OCI-LY3 (cell line): ENCODE data around the gene ANO10.

Source experiments
- H2AFZ ChIP-seq: fragments of 200-600, 300-600 bp; shearing (Covaris generic); 2 replicates; pipeline ENCODE4 v1.6.0; 2014; ENCODE audit warnings: antibody characterized with exemption, low read depth, low read length
- H3K27ac ChIP-seq: fragments of 200-600, 300-600 bp; sonication (generic); 2 replicates; pipeline ENCODE4 v1.5.1; 2014; ENCODE audit warnings: mild to moderate bottlenecking, low read length, moderate library complexity, mixed read lengths
- H3K27me3 ChIP-seq: fragments of 200-600, 300-600 bp; sonication (generic); 2 replicates; pipeline ENCODE4 v1.6.1; 2014; ENCODE audit warnings: low read depth, low read length, mixed read lengths
- H3K36me3 ChIP-seq: fragments of 200-600, 300-600 bp; sonication (generic); replicated peaks from 2 replicates; pipeline ENCODE3; 2014; ENCODE audit warnings: low read depth, low read length, mixed read lengths
- H3K4me1 ChIP-seq: fragments of 300-600, 200-600 bp; sonication (generic); 2 replicates; pipeline ENCODE4 v1.6.1; 2014; ENCODE audit warnings: low read length, mixed read lengths
- H3K4me2 ChIP-seq: fragments of 200-600, 300-600 bp; sonication (generic); 2 replicates; pipeline ENCODE4 v1.6.1; 2014; ENCODE audit warnings: low read length, mixed read lengths
- H3K4me3 ChIP-seq: fragments of 300-600, 200-600 bp; sonication (generic); 2 replicates; pipeline ENCODE4 v1.5.1; 2014; ENCODE audit warnings: antibody characterized with exemption, mild to moderate bottlenecking, low read length, moderate library complexity
- H3K79me2 ChIP-seq: fragments of 300-600, 200-600 bp; shearing (Covaris generic); 2 replicates; pipeline ENCODE4 v1.6.1; 2014; ENCODE audit warnings: mild to moderate bottlenecking, low read length, mixed read lengths
- H3K9ac ChIP-seq: fragments of 300-600, 200-600 bp; shearing (Covaris generic); 2 replicates; pipeline ENCODE4 v1.6.0; 2014; ENCODE audit warnings: mild to moderate bottlenecking, low read length, moderate library complexity
- H3K9me3 ChIP-seq: fragments of 200-600, 300-600 bp; shearing (Covaris generic); 2 replicates; pipeline ENCODE4 v1.6.1; 2014; ENCODE audit warnings: low read length, mixed read lengths; ENCODE audit not compliant: insufficient read depth
- H4K20me1 ChIP-seq: fragments of 200-600, 300-600 bp; sonication (generic); 2 replicates; pipeline ENCODE4 v1.6.1; 2016; ENCODE audit warnings: low read length, mixed read lengths; ENCODE audit not compliant: insufficient read depth
- CTCF ChIP-seq: fragments of 200-600, 300-600 bp; sonication (generic); IDR thresholded peaks from 2 replicates; pipeline ENCODE4 v1.5.1; 2014; ENCODE audit warnings: antibody characterized with exemption, low read length, low read depth
- EZH2phosphoT487 ChIP-seq: fragments of 200-600 bp; shearing (Covaris generic); IDR thresholded peaks from 2 replicates; pipeline ENCODE4 v1.6.1; 2018; ENCODE audit warnings: antibody characterized with exemption, mixed run types, low read depth

Gene ANO10

GRCh38 chr3:43445820-43446219, 176.0 kb downstream of the ANO10 start:
- Histone ChIP-seq H3K36me3 (no peaks in the 10 kb centered on the region), H3K27me3 (no peaks in the 10 kb centered on the region), H3K9ac (no peak overlapping the region), H3K4me1 (no peaks in the 10 kb centered on the region), H3K27ac (no peak overlapping the region), H4K20me1 (no peaks in the 10 kb centered on the region), H3K4me2 (no peak overlapping the region), H2AFZ (no peak overlapping the region), H3K9me3 (no peaks in the 10 kb centered on the region), H3K79me2 (no peaks in the 10 kb centered on the region), H3K4me3 (no peak overlapping the region)
- TF ChIP-seq CTCF = no peak
- no peak for TF ChIP-seq EZH2phosphoT487

- Histone ChIP-seq H3K27me3 (no peaks in the 10 kb centered on the region), H3K27ac (no peak overlapping the region), H3K4me2 (no peak overlapping the region), H3K4me3 (no peak overlapping the region), H3K79me2 (no peaks in the 10 kb centered on the region), H3K9ac (no peak overlapping the region), H3K36me3 (peaks cover 7% of the 10 kb centered on the region), H3K4me1 (no peaks in the 10 kb centered on the region), H2AFZ (no peak overlapping the region), H3K9me3 (no peaks in the 10 kb centered on the region), H4K20me1 (no peaks in the 10 kb centered on the region)
- TF ChIP-seq CTCF = no peak
- no peak for TF ChIP-seq EZH2phosphoT487
These were observed 178.9 kb downstream of the ANO10 start for GRCh38 chr3:43442872-43443395.

- Histone ChIP-seq H3K27me3 (no peaks in the 10 kb centered on the region), H3K79me2 (no peaks in the 10 kb centered on the region), H3K36me3 (peaks cover 16% of the 10 kb centered on the region), H3K27ac (no peak overlapping the region), H3K9me3 (no peaks in the 10 kb centered on the region), H4K20me1 (no peaks in the 10 kb centered on the region; the same call in 1 of the 2 replicates), H3K4me3 (no peak overlapping the region), H3K4me2 (no peak overlapping the region), H3K4me1 (peaks cover 5% of the 10 kb centered on the region), H3K9ac (no peak overlapping the region), H2AFZ (no peak overlapping the region)
- TF ChIP-seq CTCF (no peak), EZH2phosphoT487 (no peak)
These were observed 185.2 kb downstream of the ANO10 start for GRCh38 chr3:43436507-43437140.

- Histone ChIP-seq H3K9me3 (no peaks in the 10 kb centered on the region), H3K79me2 (no peaks in the 10 kb centered on the region), H4K20me1 (no peaks in the 10 kb centered on the region; the same call in 1 of the 2 replicates), H3K36me3 (peaks cover 20% of the 10 kb centered on the region), H3K4me1 (peaks cover 5% of the 10 kb centered on the region), H2AFZ (no peak overlapping the region), H3K4me2 (no peak overlapping the region), H3K27me3 (no peaks in the 10 kb centered on the region), H3K9ac (no peak overlapping the region), H3K4me3 (no peak overlapping the region), H3K27ac (no peak overlapping the region)
- TF ChIP-seq CTCF = no peak
- TF ChIP-seq EZH2phosphoT487 = no peak
These were observed 186.1 kb downstream of the ANO10 start for GRCh38 chr3:43435706-43436105.
